Measurements from ENCODE around the gene FERMT2.
"Not testable (repeated sequence)": the region's sequence is repeated elsewhere in the genome, so short reads cannot be mapped to it uniquely, and the experiment has no call there.

FERMT2 gene

GRCh38 chr14:52898496-52898895 lies 52.4 kb downstream of the FERMT2 start:
- DNase-seq: no peak

- DNase-seq: no peak
Measured at GRCh38 chr14:52895000-52895399, 55.9 kb downstream of the FERMT2 start.

DNA sequence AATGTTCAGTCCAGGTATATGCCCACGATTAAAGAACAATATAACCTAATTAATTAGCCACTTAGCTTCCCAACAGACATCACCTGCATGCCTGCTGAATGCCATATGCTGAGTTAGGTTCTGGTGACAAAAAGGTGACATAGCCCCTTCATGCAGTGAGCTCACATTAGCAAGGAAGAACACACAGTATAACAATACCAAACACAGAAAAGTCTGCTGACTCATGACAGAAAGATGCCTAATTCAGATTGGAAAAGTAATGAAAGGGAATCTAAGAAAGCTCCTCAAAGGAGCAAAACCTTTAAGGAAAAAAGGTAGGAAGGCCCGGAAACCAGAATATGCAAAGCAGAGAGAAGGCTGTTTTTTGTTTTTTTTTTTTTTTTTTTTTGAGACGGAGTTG lies 59.0 kb downstream of the FERMT2 start:
- no peak for DNase-seq

- DNase-seq: no peak
Measured at GRCh38 chr14:52888839-52889838, 61.7 kb downstream of the FERMT2 start.

DNA sequence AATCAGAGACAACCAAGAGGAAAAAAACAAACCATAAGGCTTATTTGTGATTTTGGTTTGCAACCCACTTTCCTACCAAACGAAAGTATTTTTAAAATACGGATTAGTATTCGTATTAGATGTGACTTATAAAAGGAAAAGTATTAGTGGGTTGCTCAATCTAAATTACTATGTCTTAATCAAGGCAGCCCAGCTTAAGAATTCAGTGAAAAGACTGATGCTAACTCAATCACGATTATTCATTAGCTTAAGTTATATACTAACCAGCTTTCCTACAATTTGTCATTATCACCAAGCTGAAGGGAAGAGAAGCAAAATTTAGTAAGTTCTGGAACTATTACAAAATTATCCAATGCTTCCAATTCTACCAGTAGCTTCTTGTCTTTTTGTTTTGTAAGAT lies 62.7 kb downstream of the FERMT2 start:
- no peak for DNase-seq

GRCh38 chr14:52885230-52885629 lies 65.6 kb downstream of the FERMT2 start:
- DNase-seq: no peak

DNA sequence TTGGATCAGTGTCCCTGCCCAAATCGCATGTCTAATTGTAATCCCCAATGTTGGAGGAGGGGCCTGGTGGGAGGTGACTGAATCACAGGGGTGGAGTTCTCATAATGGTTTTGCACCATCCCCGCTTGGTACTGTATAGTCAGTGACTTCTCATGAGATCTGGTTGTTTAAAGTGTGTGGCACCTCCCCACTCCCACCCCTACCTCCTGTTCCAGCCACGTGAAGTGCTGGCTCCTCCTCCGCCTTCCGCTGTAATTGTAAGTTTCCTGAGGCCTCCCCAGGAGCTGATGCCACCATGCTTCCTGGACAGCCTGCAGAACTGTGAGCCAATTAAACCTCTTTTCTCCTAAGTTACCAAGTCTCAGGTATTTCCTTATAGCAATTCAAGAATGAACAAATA lies 67.2 kb downstream of the FERMT2 start:
- DNase-seq: no peak

- no peak for DNase-seq
Measured at GRCh38 chr14:52882824-52883223, 68.0 kb downstream of the FERMT2 start.

DNA sequence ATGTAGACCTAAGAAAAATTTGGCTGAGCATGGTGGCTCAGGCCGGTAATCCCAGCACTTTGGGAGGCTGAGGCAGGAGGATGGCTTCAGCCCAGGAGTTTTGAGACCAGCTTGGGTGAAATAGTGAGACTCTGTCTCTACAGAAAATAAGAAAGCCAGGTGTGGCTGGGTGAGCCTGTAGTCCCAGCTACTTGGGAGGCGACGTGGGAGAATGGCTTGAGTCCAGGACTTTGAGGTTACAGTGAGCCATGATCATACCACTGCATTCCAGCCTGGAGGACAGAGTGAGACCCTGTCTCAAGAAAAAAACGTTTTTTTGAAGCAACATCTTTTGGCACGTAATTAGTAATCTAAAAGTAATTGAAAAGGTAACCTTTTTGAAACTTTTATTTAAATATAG lies 70.9 kb downstream of the FERMT2 start:
- no peak for DNase-seq

DNA sequence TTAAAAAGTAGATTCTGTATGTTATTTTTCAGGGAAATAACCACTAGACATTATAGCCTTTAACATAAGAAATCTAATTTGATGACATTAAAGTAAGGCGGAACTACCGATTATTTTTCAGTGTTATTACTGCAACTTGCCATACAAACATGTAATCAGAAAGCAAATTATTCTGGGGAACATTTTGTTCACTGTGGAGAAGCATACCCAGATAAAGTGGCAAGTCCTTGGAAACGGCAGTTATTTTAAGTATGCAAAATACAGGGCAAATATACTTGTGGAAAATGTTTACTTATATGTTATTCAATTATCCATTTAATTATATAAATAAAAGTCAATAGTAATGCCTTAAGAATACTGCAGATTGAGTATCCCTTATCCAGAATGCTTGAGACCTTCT lies 71.9 kb downstream of the FERMT2 start:
- DNase-seq: no peak

DNA sequence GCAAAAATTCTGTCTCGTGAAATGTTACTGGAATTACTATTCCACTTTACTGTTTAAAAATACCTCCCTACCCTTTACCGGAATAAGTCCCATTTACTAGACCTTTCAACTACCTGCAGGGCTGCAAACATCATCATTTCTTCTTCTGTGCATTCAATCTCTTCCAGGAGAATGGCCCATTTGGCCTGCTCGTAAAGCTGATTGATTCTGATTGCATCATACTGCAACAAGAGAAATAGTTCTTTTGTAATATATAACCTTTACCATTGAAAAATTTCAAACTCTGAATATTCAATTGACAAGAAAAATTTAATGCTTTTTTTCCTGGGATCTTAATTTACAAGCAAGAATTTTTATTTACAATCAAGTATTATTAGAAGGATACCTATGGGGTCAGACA lies 72.4 kb downstream of the FERMT2 start:
- DNase-seq: no peak

- DNase-seq: no peak
Measured at GRCh38 chr14:52877628-52878027, 73.2 kb downstream of the FERMT2 start.

DNA sequence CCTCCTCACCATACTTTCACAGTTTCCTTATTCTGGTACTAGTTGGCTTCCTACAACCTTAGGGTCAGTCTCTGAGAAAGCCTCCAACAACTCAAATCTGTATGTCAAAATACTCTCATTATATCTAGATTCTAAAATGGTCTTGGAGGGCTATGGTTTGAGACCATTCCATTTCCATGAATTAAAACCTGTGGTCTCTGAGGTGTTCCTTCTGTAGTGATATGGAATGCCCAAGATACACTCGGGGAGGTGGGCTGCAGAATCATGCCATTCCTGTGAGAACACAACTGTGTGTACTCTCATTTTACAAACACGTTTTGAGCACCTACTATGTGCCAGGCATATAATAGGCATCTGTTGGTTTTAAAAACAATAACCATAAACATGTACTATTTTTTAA lies 74.0 kb downstream of the FERMT2 start:
- no peak for DNase-seq

GRCh38 chr14:52876311-52876710 lies 74.5 kb downstream of the FERMT2 start:
- DNase-seq: no peak

GRCh38 chr14:52875707-52876106 lies 75.1 kb downstream of the FERMT2 start:
- DNase-seq: no peak

DNA sequence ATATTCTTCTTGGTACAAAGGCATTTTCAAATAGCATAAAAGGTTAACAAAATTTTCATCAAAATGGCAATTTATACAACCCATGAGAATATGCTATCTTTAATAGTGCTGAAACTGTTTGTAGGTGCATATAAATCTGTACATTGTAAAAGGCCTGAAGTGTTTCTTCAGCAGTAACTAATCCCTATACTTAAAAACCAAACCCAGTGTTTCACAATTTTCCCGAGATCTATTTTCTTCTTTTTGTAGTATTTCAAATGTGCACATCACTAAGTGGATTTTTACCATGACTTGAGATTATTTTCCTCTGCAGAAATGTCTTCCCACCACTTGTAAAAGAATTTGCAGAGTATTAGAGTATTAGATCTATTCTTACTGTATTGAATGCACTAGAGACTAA lies 76.5 kb downstream of the FERMT2 start:
- no peak for DNase-seq

DNA sequence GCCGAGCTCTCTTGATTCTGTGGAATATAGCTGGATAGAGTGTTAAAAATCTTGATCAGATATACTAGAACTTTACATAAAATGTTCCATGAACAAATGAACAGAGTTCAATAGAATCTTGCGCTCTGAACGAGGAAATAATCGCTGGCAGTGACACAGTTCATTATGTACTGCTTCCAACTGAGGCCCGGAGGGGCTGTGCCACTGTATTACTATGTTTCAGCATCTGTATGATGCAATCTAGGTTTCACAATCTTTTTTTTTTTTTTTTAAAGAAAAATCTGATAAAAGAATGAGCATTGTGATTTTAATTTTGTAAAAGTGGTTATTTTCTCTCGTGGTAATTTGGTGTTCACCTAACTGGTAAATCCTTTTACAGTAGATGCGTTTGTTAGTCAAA lies 77.2 kb downstream of the FERMT2 start:
- no peak for DNase-seq

DNA sequence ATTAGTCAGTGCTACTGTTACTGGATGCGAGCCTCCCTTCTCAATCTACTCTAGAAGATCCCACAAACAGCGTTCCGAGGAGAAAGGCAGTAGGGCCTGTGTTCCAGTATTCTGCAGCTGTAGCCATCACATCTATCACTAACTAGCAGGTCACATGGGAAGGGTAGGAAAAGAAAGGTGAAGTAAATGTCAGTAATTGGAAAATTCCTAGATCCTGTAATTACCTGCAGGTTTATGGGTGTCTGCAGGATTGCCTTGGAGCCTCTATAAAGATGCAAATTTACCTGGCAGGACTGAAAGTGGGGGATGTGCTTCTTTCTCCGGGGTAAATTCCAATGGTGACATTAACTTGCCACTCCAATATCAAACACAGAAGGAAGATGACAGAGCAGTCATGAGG lies 77.8 kb downstream of the FERMT2 start:
- DNase-seq: no peak

DNA sequence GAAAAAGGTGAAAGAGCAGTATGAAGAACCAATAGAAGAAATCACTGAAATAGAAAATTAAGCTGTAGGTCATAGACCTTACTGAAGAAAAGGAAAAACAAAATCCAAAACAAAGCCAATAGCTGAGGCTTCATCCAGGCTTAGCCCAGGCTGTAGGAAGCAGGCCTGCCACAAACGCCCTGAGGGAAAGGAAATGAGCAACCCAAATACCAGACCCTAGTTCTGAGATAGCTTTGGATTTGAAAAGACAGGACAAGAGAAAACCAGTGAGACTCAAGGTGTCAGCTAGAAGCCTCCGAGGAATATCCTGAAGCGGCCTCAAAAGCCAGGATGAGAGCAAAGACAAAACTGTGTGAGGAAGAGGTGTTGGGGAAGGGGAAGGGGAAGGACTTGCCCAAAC lies 79.2 kb downstream of the FERMT2 start:
- DNase-seq: no peak

GRCh38 chr14:52868911-52869618 lies 81.8 kb downstream of the FERMT2 start:
- DNase-seq: no peak

DNA sequence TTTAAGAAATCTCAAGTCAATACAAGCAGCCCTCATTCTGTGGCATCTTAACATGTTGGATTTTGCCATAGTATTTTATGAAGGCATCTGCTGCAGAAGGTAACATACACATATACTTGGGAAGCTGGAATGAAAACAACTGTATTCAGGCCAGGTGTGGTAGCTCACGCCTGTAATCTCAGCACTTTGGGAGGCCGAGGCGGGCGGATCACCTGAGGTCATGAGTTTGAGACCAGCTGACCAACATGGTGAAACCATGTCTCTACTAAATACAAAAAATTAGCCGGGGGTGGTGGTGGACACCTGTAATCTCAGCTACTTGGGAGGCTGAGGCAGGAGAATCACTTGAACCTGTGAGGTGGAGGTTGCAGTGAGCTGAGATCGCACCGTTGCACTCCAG lies 86.0 kb downstream of the FERMT2 start:
- not testable (repeated sequence) for DNase-seq

GRCh38 chr14:52863334-52863700 lies 87.5 kb downstream of the FERMT2 start:
- DNase-seq: no peak

DNA sequence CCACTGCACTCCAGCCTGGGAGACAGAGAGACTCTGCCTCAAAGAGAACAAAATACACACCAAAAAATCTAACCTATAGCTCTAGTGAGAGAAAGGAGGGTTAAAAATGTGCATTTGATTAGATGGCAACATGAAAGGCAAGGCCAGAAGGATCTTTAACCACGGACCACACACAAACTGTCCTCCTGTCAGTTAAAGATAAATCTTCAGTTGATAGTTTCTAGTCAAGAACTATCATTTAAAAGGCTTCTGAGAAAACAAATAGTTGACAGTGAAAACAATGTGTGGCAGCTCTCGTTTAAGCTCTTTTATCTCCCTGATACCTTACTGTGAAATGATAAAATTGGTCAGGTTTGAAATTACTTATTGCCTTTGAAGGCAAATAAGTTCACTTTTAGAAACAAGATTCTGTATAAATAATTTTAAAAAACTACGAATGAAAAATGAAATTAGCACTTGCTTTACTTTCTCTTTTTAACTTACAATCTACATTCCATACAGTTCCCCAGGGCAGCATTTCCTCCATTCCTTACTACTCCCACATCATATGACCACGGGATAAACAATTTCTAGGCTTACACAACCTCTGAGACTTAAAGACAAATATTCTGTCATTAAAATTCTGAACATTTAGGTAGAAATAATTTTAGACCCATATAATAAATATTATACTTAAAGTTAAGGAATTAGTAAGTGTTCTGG lies 88.1 kb downstream of the FERMT2 start:
- DNase-seq: no peak

GRCh38 chr14:52861403-52861802 lies 89.4 kb downstream of the FERMT2 start:
- DNase-seq: no peak
